ENCODE results near the gene CPD. TPM values are rescaled to one million over a fixed set of nuclear protein-coding genes. Genes with fewer than 3 reads are reported as not detected.

CPD gene
- total and polyA plus RNA-seq, 2 of the 13 experiments (the other 11 are each of a cell fraction or from before 2014, with no cell fraction given), result 46.1 to 72.3 TPM

DNA sequence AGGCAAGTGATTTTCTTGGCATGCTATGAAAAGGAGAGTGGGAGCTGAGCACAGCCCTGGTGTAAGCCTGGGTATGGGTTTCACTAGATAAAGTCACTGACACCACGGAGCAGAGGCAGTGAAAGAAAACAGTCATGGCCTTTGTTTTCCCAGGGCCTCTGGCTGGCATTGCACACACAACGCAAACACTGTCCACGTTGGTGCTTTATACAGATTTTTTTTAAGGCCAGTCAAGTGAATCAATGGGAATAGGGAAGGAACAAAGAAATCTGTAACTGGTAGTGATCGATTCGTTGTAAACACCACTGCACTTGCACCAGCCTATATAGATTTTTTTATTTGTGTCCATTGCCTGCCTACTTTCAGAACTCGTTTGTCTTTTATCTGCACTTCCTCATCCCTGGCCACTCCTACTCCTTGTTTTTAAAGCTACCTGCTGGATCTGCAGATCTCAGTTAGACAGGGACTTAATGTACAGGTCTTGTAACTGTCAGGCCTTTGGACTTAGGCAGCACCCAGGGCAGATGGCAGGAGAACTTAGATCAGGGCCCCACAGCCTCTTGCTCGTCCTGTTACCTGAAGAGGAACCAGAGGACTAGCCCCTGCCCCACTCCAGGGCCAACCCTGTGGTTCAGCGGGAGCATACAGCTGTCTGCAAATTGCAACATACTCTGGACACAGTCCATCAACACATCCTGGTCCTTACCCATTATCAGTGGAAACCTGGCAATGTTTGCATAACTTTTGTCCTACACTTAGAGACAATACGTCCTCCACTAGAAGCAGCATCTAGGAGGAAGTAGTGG is 34.2 kb upstream of the CPD start (continued):
- TF ChIP-seq, protein P1, sequence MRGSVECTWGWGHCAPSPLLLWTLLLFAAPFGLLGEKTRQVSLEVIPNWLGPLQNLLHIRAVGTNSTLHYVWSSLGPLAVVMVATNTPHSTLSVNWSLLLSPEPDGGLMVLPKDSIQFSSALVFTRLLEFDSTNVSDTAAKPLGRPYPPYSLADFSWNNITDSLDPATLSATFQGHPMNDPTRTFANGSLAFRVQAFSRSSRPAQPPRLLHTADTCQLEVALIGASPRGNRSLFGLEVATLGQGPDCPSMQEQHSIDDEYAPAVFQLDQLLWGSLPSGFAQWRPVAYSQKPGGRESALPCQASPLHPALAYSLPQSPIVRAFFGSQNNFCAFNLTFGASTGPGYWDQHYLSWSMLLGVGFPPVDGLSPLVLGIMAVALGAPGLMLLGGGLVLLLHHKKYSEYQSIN (CRISPR knock-in tag; IDR thresholded peaks at IDR 0.05; ENCODE audit: borderline replicate concordance), result no peak
- no peak for TF ChIP-seq NFE2L2 (IDR thresholded peaks at IDR 0.05; ENCODE audit: low read length)
- no peak for TF ChIP-seq ZNF713 (CRISPR knock-in tag; IDR thresholded peaks at IDR 0.05)
- no peak for TF ChIP-seq KLF13 (CRISPR knock-in tag; IDR thresholded peaks at IDR 0.05)
- TF ChIP-seq ZNF644 (CRISPR knock-in tag; IDR thresholded peaks at IDR 0.05; ENCODE audit: low read depth), result peak; percentile 75; the same call in 1 of the 2 replicates
- 0 out of 2 replicates have a peak, but pooled peaks have one; percentile 53 for TF ChIP-seq ZFP82 (CRISPR knock-in tag; IDR thresholded peaks at IDR 0.05; ENCODE audit: borderline replicate concordance)
- TF ChIP-seq HOMEZ (CRISPR knock-in tag; IDR thresholded peaks at IDR 0.05; ENCODE audit: low read depth), result peak; percentile 89
- TF ChIP-seq ZNF503 (CRISPR knock-in tag; IDR thresholded peaks at IDR 0.05), result peak; percentile 50; the same call in 1 of the 2 replicates
- TF ChIP-seq ZNF432 (CRISPR knock-in tag; IDR thresholded peaks at IDR 0.05; ENCODE audit: borderline replicate concordance), result no peak
- TF ChIP-seq BATF2 (CRISPR knock-in tag; IDR thresholded peaks at IDR 0.05), result no peak; the same call in 1 of the 2 replicates
- peak; percentile 6; the same call in 1 of the 2 replicates for TF ChIP-seq KMT2A (CRISPR knock-in tag; IDR thresholded peaks at IDR 0.05)
- TF ChIP-seq ZNF883 (CRISPR knock-in tag; IDR thresholded peaks at IDR 0.05; ENCODE audit: not compliant biosample characterization), result peak; percentile 36
- TF ChIP-seq NFKB2 (CRISPR knock-in tag; IDR thresholded peaks at IDR 0.05; ENCODE audit: borderline replicate concordance), result no peak
- TF ChIP-seq PLSCR1 (CRISPR knock-in tag; IDR thresholded peaks at IDR 0.05; ENCODE audit: borderline replicate concordance), result no peak
- peak; percentile 89; the same call in 1 of the 2 replicates for TF ChIP-seq ZNF788 (CRISPR knock-in tag; IDR thresholded peaks at IDR 0.05; ENCODE audit: borderline replicate concordance)
- TF ChIP-seq, protein P2, sequence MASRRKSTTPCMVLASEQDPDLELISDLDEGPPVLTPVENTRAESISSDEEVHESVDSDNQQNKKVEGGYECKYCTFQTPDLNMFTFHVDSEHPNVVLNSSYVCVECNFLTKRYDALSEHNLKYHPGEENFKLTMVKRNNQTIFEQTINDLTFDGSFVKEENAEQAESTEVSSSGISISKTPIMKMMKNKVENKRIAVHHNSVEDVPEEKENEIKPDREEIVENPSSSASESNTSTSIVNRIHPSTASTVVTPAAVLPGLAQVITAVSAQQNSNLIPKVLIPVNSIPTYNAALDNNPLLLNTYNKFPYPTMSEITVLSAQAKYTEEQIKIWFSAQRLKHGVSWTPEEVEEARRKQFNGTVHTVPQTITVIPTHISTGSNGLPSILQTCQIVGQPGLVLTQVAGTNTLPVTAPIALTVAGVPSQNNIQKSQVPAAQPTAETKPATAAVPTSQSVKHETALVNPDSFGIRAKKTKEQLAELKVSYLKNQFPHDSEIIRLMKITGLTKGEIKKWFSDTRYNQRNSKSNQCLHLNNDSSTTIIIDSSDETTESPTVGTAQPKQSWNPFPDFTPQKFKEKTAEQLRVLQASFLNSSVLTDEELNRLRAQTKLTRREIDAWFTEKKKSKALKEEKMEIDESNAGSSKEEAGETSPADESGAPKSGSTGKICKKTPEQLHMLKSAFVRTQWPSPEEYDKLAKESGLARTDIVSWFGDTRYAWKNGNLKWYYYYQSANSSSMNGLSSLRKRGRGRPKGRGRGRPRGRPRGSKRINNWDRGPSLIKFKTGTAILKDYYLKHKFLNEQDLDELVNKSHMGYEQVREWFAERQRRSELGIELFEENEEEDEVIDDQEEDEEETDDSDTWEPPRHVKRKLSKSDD (CRISPR knock-in tag; IDR thresholded peaks at IDR 0.05; ENCODE audit: low read depth), result no peak
- 0 out of 2 replicates have a peak, but pooled peaks have one; percentile 64 for TF ChIP-seq JUND (CRISPR knock-in tag; IDR thresholded peaks at IDR 0.05)
